CD4-positive, alpha-beta T cell treated with Interleukin-1 beta for 1 hour (primary cell): ENCODE measurements around the gene GALNT2.

Source experiments
- DNase-seq, 2 donors: peaks; one replicate each; pipeline ENCODE4 v3.0.0-alpha.2; 2020 to 2022

GALNT2 gene

GRCh38 chr1:230066466-230067404 is at the start of gene GALNT2:
Gene GALNT2, plus strand, starts transcription at chr1:230067238. Its CDS starts 43 bp downstream, at chr1:230067281.
- peak; percentile 91 to 93 for DNase-seq

GRCh38 chr1:230020451-230020850 is 46.6 kb upstream of the GALNT2 start:
- DNase-seq = no peak

- DNase-seq = no peak
Measured at GRCh38 chr1:230022666-230023380, 44.2 kb upstream of the GALNT2 start.

GRCh38 chr1:230025686-230026085 is 41.4 kb upstream of the GALNT2 start:
- no peak for DNase-seq

- DNase-seq = no peak
Measured at GRCh38 chr1:230026139-230026538, 40.9 kb upstream of the GALNT2 start.

- no peak for DNase-seq
Measured at GRCh38 chr1:230026572-230026971, 40.5 kb upstream of the GALNT2 start.

GRCh38 chr1:230028602-230029223 is 38.3 kb upstream of the GALNT2 start:
- DNase-seq = no peak

GRCh38 chr1:230029244-230029941 is 37.6 kb upstream of the GALNT2 start:
- no peak for DNase-seq

- DNase-seq = no peak
Measured at GRCh38 chr1:230030122-230030821, 36.8 kb upstream of the GALNT2 start.

- peak in 1 of 2 donors; percentile 50 for DNase-seq
Measured at GRCh38 chr1:230031131-230031530, 35.9 kb upstream of the GALNT2 start.

GRCh38 chr1:230032516-230033281 is 34.3 kb upstream of the GALNT2 start:
- DNase-seq = no peak

- no peak for DNase-seq
Measured at GRCh38 chr1:230037261-230037660, 29.8 kb upstream of the GALNT2 start.

- DNase-seq = no peak
Measured at GRCh38 chr1:230040440-230040839, 26.6 kb upstream of the GALNT2 start.

GRCh38 chr1:230043081-230043480 is 24.0 kb upstream of the GALNT2 start:
- no peak for DNase-seq

- no peak for DNase-seq
Measured at GRCh38 chr1:230044729-230045128, 22.3 kb upstream of the GALNT2 start.

GRCh38 chr1:230047114-230047865 is 19.7 kb upstream of the GALNT2 start:
- no peak for DNase-seq

- no peak for DNase-seq
Measured at GRCh38 chr1:230048322-230048721, 18.7 kb upstream of the GALNT2 start.

GRCh38 chr1:230048922-230049321 is 18.1 kb upstream of the GALNT2 start:
- no peak for DNase-seq

GRCh38 chr1:230049731-230050130 is 17.3 kb upstream of the GALNT2 start:
- no peak for DNase-seq

- no peak for DNase-seq
Measured at GRCh38 chr1:230050973-230051735, 15.9 kb upstream of the GALNT2 start.
